Erythroblast (primary cell): ENCODE measurements around the gene EIF3A.

ENCODE experiments used
- GATA1 ChIP-seq: IDR thresholded peaks from 2 replicates; pipeline ENCODE4 v1.6.1; 2011; ENCODE audit warnings: low read depth, mild to moderate bottlenecking, control low read depth, low read length, moderate library complexity
- POLR2A ChIP-seq: IDR thresholded peaks from 2 replicates; pipeline ENCODE4 v1.6.1; 2011; ENCODE audit warnings: mild to moderate bottlenecking, low read length

DNA sequence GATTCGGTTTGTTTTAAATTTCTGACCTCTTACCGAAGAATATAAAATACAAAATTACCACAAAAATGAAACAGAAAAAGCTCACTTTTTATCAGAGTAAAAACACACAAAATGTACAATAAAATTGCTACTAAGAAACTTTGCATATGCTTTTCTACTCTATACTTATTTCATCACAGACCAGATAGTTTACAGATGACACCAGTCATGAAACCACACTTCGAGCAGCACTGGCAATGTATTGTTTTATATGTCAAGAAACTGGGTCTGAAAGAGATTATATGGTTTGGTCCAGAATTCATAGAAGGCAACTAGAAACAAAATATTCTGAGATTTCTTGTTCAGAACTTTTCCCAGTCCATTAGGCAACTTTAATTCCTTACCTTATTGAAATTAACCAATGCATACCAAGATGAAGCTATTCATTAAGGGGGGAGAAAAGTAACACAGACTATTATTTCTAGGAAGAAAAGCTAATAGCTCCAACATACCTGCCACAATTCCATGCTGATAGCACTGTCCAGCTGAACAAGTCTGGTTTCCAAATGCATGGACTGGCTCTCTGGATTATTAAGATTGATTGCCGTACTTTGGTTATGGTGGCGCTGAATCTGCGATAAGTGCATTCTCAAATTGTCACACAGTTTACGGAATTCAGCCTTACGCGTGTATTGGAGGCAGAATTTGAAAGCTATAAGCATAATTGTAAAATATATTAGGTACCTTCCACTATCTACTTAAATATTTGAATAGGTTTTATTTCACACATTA lies 10.0 kb downstream of the EIF3A start:
- TF ChIP-seq POLR2A (no peak), GATA1 (no peak)
